AG04450 (cell line): Measurements from ENCODE around the gene TSPAN15. TPM values are rescaled to one million over a fixed set of nuclear protein-coding genes. Genes with fewer than 3 reads are reported as not detected.

Experiments used
- CTCF ChIA-PET: fragments of 300-600, 350-600 bp; formaldehyde crosslinking; extraction: SDS; loops from one replicate; lab custom pipeline; 2022; ENCODE audit warnings: antibody characterized with exemption, inconsistent platforms; lab: Charles Lee
- POLR2A ChIA-PET: fragments of 350-600 bp; formaldehyde crosslinking; extraction: SDS; loops from one replicate; lab custom pipeline; 2021; ENCODE audit warnings: antibody characterized with exemption, inconsistent platforms; lab: Yijun Ruan, JAX
- DNase-seq: peaks from one replicate; pipeline ENCODE4 v3.0.0-alpha.2; 2011; ENCODE audit warnings: low read depth, low spot score
- H3K27ac ChIP-seq: one replicate; pipeline ENCODE4 v1.5.1; 2012; ENCODE audit warnings: low read depth, low read length, control low read depth
- H3K27me3 ChIP-seq: one replicate; pipeline ENCODE4 v1.6.0; 2012; ENCODE audit warnings: low read length; ENCODE audit not compliant: control insufficient read depth, insufficient read depth
- H3K4me3 ChIP-seq: 2 replicates; pipeline ENCODE4 v1.5.1; 2011; ENCODE audit warnings: mild to moderate bottlenecking, low read depth, low read length, control low read depth
- H3K9me3 ChIP-seq: 2 replicates; pipeline ENCODE4 v1.5.1; 2012; ENCODE audit warnings: low read length; ENCODE audit not compliant: control insufficient read depth, insufficient read depth
- CTCF ChIP-seq: IDR thresholded peaks from 2 replicates; pipeline ENCODE4 v1.5.1; 2011; ENCODE audit warnings: low read depth, low read length, control low read depth, inconsistent platforms
- polyA plus RNA-seq: library from polyadenylated mRNA; depleted of rRNA; stranded (reverse); fragments of >200 nt; gene quantifications from 2 replicates; pipeline ENCODE4 v1.2.3, GENCODE V29; 2011

Gene TSPAN15
- polyA plus RNA-seq, 1 experiment: 0.38 TPM

DNA sequence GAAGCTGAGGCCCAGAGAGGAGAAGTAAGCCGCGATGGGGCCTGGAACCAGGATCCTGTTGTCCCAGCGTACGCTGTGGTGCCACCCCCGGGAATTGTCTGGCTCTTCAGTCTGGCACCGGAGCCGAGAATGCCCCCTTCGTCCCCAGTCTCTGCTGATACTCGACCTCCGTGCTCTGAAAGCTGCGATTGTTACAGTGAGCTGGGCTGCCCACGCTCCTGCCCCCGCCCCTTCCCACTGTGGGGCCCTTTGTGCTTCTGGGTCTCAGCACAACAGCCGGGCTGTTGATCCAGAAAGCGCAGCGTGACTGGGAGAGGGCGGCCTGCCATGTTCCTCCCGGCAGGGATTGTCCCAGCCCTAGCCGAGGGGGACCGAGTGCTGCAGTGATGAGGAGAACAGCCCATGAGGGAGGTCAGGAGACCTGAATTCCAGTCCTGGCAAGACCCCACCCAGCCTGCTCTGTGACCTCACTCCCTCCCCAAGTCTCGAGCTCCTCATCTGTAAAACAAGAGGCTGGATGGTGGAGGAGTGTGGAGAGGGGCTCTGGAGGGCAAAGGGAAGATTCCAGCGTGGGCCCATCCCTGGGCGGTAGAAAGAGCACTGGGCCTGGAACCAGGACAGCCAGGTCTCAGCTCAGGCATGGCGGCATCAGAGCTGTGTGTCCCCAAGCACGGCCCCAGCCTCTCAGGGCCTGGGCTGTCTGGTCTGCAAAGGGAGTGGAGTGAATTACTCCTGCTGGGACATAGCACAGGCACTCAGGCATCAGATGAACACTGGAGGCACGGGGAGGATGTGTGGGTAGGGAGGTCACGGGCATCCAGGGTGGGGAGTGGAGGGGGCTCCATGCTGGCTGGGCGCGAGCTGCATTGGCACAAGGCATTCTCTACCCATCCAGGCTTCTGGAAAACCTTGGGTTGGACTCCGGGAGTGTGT is 43.6 kb downstream of the TSPAN15 start:
- peaks cover 34% of the 10 kb centered on the region for H3K27me3 ChIP-seq
- DNase-seq: no peak
- TF ChIP-seq CTCF: no peak
- CTCF ChIA-PET: interaction anchor here (1.4 kb wide), 1 partner anchor 20 kb away, joined by 5 read pairs; no protein-coding TSS in a partner anchor
- no peak overlapping the region for H3K27ac ChIP-seq
- POLR2A ChIA-PET: no interaction called here
- H3K9me3 ChIP-seq: peaks cover 2% of the 10 kb centered on the region; the same call in 1 of the 2 replicates
- H3K4me3 ChIP-seq: no peak overlapping the region

GRCh38 chr10:69495666-69496065 is 44.4 kb downstream of the TSPAN15 start:
- POLR2A ChIA-PET: no interaction called here
- H3K27ac ChIP-seq: no peak overlapping the region
- no peak for DNase-seq
- no peak for TF ChIP-seq CTCF
- H3K9me3 ChIP-seq: no peaks in the 10 kb centered on the region
- peaks cover 34% of the 10 kb centered on the region for H3K27me3 ChIP-seq
- CTCF ChIA-PET: interaction anchor here (1.4 kb wide), 1 partner anchor 19 kb away, joined by 5 read pairs; no protein-coding TSS in a partner anchor
- no peak overlapping the region for H3K4me3 ChIP-seq

DNA sequence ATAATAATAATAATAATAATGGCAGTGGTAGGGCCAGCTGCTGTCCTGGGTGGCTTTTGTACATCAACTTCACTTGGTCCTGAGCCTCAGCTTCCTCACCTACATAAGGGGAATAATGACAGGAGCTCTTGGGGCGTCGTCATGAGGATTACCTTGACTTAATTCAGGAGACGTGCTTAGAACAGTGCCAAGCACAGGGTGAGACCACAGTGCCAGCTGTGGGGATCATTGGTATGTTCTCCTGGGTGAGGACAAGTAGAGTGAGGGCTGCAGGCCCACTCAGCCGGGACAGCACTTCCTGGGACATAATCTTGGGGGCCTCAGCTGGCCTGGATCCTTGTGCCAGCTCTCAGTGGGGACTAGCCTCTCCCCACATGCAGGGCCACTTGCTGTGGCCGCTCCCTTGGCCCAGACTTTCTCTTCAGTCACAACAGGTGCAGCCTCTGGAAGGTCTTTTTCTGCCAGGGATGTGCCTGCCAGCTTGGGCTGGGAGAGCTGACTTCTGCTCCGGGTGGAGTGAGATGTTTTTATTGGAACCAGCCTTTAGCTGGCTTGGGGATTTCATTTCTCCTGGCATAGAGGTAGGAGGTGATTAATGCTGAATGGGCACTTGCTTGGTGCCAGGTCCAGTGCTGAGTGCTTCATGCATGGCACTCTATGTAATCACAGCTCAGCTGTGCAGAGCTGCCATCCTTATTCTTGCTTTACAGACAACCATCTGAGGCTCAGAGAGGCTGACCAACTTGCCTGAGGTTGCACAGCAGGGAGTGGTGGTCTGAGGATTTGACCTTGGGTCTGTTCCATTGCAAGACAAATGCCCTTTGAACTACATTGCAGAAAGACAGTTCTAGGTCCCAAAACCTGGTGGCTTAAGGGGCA is 45.3 kb downstream of the TSPAN15 start:
- ChIA-PET CTCF (no interaction called here), POLR2A (no interaction called here)
- H3K27me3 ChIP-seq: peaks cover 37% of the 10 kb centered on the region
- no peak overlapping the region for H3K4me3 ChIP-seq
- no peak for DNase-seq
- H3K9me3 ChIP-seq: no peaks in the 10 kb centered on the region
- H3K27ac ChIP-seq: no peak overlapping the region
- no peak for TF ChIP-seq CTCF

DNA sequence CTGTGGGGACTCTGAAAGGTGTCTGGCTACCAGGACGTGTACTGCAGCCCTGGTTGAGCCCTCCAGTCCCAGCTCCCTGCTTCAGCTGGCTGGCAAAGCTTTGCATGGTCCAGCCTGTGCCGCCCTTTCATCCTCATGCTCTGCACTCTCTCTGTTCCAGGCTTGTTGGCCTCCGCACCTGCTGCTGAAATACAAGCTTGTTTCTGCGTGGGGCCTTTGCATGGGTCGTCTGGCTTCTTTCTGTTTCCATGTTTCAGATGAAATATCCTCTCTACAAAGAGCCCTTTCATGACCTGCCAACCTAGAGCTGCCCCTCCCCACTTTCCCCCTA is 45.9 kb downstream of the TSPAN15 start:
- peaks cover 32% of the 10 kb centered on the region for H3K27me3 ChIP-seq
- no peak overlapping the region for H3K27ac ChIP-seq
- POLR2A ChIA-PET: no interaction called here
- no peaks in the 10 kb centered on the region for H3K9me3 ChIP-seq
- no peak for DNase-seq
- no peak overlapping the region for H3K4me3 ChIP-seq
- CTCF ChIA-PET: no interaction called here
- no peak for TF ChIP-seq CTCF
